Activated CD8-positive, alpha-beta memory T cell treated with anti-CD3 and anti-CD28 coated beads, Interleukin-2, amount 50 U/mL, for 48 hours (primary cell): ENCODE measurements around the gene DYNC1H1.
A peak's percentile ranks its signal among the peaks of the same experiment; 100 is the strongest.

Source experiments
- DNase-seq: peaks from one replicate; pipeline ENCODE4 v3.0.0-alpha.2; 2020

The DYNC1H1 gene

DNA sequence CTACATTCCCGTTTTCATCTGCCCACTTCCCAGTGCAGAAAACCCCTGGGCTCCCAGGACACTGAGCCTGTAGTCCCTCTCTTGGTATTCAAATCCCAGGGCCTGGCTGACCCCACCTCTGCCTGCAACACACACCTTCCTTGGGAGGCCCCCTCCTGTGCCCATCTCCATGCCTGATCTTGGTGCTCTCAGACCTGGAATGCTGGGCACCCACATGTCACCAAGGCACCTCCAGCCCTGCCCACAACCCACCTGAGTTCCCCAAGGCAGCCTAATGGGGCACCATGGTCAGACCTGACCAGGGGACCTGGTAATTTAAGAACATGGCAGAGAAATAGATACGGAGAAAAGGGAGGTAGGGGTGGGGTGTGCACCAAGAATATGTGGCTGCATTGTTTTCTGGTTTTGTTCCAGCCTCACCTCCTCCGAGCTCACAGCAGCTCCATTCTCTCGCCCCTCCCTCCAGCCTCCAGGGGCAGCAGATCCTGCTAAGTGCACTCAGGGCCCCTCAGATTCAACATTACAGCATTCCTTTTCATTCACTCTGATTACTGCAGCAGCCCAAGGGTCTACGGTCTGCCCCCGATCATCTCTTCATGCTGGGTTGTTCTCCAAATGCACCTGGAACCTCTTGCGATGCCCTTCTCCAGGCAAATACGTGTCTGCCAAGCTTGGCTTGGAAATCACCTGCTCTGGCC is 131.6 kb downstream of the DYNC1H1 start:
- no peak for DNase-seq

DNA sequence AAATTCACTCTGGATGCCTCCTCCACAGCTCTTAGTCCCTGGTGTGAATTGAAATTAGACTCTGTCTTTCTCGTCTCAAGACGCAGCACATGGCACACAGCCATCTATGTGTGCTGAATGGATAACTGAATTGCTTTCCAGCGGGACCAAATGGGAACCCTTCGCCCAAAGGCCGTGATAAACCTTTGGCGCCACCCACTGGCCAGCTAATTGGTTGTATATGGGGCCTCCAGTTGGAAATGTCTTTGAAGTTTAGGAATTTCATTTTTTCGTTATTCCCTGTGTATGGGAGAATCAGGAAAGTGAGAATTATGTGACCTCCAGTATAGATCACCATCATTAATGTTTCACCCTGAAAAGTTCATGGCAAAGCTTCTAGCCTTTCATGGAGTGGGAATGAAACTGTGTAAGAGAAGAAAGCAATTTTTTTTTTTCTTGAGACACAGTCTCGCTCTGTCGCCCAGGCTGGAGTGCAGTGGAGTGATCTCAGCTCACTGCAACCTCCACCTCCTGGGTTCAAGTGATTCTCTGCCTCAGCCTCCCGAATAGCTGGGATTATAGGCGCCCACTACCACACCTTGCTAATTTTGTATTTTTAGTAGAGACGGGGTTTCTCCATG is 132.3 kb downstream of the DYNC1H1 start:
- DNase-seq: peak; percentile 84

DNA sequence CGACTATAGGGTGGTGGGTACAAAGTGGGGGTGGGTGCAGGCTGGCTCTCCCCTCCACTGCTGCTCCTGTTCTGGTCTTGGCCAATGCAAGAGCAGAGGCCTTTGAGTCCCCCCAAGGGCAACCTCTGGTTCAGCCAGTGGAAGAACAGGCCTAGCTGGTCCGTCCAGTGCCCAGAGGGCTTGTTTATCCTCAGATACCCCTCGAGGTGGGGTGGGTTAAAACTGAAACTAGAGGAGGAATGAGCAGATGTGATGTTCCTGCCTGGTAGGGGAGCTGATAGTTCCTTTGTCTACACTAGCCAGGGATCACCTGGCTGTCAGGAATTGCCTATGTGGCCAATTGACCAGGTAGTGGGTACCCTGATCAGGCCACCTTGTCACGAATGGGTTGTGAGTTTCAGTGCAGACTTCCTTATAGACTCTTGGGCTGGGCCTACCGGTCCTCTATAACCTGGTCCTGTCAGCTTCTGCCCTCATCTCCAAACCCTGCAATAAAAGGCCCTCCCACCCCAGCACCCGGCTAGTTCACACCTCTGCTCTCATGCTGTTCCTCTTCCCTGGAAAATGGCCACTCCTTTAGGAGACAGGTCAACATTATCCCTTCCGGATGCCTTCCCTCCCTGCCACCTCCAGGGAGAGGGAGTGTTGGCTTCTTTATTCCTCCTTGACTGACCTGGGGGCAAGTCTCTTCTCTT is 133.2 kb downstream of the DYNC1H1 start:
- no peak for DNase-seq

DNA sequence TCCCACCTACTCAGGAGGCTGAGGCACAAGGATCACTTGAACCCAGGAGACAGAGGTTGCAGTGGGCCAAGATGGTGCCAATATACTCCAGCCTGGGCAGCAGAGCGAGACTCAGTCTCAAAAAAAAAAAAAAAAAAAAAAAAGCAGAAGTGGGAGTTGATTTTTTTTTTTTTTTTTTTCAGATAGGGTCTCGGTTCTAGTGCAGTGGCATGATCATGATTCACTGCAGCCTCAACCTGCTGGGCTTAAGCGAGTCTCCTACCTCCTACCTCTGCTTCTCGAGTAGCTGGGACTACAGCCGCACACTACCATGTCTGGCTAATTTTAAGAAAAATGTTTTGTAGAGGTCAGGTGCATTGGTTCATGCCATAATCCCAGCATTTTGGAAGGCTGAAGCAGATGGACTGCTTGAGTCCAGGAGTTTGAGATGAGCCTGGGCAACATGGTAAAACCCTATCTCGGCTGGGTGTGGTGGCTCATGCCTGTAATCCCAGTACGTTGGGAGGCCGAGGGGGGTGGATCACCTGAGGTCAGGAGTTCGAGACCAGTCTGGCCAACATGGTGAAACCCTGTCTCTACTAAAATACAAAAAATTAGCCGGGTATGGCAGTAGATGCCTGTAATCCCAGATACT is 138.8 kb downstream of the DYNC1H1 start:
- no peak for DNase-seq

DNA sequence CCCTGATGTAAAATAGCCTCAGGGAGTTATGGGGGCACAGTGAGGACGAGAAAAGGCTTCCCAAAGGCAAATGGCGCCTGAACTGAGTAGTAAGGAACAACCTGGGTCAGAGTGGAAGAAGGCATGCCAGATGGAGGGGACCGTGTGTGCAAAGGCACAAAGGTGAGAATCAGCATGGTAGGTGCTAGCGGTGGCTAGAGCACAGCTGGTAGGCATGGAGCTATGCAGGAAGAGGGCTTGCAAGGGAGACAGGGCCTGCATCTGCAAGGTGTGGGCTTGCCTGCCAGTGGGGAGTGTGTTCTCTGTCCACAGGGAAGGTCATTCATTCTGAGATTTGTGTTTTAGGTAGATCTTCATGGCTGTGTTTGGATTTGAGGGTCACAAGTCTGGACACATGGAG is 141.0 kb downstream of the DYNC1H1 start:
- DNase-seq: no peak
